Measurements from ENCODE around the gene GRIK1.

Gene GRIK1

DNA sequence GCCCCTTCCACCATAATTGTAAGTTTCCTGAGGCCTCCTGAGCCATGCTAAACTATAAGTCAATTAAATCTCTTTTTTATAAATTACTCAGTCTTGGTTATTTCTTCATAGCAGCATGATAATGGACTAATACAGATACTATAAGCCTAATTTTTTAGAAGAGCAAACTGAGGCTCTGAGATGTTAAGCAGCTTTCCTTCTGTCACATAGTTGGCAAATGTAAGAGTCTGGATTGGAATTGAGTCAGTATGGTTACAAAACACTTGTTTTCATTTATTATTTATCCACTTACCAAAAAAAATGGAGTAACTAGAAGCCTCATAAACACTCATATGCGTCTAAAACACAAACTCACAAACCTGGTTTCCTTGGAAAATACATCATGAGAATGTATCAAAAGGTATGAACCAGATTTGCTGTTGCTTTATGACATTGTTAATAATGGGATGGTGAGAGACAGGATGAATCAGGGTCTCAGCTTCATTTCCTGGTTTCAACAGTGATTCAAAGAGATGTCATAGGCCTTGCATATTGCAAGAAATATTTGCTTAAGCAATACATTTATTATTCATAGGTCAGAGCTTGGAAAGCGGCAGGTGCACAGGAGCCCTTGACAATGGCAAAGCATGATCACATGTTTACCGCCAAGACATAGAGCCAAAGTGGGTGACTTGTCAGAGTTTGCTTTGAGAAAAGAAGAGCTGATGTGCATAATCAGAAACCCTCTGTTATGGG is 221.5 kb downstream of the GRIK1 start:
- no peak for DNase-seq (ENCODE audit: low read depth)

DNA sequence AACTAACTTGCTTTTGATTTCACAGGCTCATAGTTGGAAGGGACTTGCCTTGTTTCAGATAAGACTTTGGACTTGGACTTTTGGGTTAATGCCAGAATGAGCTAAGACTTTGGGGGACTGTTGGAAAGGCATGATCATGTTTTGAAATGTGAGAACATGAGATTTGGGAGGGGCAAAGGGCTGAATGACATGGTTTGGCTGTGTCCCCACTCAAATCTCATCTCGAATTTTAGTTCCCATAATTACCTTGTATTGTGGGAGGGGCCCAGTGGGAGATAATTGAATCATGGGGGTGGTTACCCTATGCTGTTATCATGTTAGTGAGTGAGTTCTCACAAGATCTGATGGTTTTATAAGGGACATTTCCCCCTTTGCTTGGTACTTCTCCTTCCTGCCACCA is 222.1 kb downstream of the GRIK1 start:
- no peak for DNase-seq (ENCODE audit: low read depth)

DNA sequence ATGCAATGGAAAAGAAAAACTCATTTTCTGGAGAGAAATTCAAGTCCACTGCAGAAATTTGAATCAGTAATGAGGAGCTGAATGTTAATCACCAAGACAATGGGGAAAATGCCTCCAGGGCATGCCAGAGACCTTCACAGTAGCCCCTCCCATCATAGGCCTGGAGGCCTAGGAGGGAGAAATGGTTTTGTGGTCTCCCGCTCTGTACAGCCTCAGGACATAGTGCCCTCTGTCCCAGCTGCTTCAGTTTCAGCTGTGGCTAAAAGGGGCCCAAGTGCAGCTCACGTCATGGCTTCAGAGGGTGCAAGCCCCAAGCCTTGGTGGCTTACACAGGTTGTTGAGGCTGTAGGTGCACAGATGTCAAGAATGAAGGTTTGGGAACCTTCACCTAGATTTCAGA is 223.0 kb downstream of the GRIK1 start:
- DNase-seq (ENCODE audit: low read depth), result no peak

DNA sequence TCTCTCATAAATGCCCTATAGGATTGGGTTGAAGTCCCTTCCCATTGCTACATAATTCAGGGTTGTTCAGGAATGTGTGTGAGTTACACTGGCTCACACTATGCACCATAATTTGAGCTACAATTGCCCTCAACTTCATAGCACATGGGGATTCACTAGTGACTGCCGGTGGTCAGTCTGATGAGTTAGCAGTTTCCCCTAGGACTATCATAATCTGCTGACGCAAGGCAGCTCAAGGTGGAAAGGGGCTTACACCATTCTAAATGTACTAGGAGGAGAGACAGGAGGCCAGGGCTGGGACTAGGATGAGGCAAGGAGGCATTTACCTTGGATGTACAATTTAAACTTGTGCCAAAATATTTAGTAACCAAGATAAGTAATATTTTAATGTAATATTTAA is 224.7 kb downstream of the GRIK1 start:
- no peak for DNase-seq (ENCODE audit: low read depth)

DNA sequence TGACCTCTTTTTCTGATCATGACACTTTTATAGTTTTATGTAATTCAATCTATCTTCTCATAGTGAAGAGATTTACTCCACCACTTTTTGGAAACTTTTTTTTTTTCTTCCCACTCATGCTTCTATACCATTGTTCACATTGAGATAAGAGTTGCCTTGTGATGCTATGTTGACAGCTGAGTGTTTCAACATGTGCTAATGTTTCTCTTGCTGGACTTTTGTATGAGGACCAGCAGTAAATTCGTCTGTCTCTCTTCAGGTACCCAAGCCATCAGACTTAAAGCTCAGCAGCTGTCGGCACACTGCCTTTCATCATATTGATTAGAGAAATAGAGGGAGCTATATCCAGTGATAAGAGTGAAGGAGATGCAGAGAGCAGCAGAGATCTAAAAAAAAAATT is 227.0 kb downstream of the GRIK1 start:
- DNase-seq (ENCODE audit: low read depth), result no peak

DNA sequence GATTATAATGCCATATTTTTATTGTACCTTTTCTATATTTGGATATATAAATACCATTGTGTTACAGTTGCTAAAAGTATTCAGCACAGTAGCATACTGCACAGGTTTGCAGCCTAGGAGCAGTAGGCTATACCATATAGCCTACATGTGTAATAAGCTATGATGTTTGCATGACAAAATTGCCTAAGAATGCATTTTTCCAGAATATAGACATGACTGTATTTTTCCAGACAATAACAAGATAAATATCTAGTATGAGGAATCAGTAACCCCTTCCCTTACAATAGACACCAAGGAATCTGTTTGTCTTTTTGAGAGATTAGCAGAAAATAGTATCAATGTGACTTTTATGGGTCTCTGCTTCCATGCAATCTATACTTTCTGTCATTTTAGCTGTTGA is 228.6 kb downstream of the GRIK1 start:
- no peak for DNase-seq (ENCODE audit: low read depth)

DNA sequence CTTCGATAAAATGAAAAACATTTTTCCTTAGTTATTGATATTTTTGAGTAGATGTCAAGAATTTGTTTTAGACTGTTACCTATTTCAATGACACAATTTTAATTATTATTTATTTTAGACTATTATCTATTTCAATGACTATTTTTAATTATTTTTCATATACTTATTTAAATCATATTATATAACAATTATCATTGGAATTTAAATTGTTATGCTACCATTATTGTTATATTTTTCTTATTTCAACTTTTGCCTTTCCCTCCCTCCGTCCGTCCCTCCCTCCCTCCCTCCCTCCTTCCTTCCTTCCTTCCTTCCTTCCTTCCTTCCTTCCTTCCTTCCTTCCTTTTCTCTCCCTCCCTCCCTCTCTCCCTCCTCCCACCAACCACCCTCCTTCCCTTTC is 229.3 kb downstream of the GRIK1 start:
- DNase-seq (ENCODE audit: low read depth), result no peak

DNA sequence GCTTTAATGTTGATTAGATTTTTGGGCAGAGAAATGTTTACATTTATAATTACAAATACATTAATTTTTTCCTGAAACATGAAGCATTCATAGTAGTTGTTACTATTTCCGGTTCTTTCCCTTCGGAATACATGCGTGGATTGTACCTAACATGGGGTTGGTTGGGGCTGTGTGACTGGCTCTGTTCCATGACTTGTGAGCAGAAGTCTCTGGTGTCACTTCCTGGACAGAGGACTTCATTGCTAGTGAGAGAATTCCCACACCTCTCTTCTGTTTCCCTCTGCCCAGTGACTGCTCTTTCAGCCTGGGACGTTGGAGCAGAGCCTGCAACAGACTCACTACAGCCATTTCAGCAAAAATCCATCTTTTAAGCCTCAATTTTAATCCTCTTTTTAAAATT is 231.4 kb downstream of the GRIK1 start:
- no peak for DNase-seq (ENCODE audit: low read depth)

DNA sequence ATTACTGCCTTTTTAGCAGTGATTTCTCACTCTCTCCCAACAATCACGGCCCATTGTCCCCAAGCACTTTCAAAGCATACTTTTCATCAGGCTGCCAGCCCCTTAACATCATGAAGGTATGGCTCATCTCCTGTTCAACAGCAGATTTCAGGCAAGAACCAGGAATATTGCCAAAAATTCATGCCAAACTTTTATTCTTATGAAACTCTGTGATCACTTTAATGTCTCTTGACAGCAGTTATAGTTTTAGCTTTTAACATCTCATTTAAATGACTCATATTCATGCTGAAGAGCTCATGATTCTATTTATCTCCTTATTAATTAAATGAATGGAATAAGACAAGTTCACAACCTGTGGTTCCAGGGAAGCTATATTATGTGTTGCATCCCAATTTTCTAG is 235.1 kb downstream of the GRIK1 start:
- no peak for DNase-seq (ENCODE audit: low read depth)

DNA sequence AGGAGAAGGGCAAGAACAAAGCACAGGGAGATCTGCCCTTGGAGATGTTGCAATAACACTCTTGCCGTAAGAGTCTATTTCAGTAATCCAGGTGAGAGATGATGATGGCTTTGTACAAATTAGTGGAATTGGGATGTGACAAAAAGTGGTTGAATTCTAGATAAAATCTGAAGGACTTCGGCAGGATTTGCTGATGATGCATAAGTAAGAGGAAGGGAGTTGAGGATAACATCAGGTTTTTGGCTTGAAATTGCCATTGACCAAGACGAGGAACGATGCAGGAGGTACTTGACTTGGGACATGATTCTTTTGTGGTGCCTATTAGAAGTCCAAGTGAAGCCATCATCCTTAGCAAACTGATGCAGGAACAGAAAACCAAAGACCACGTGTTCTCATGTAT is 238.1 kb downstream of the GRIK1 start:
- no peak for DNase-seq (ENCODE audit: low read depth)

DNA sequence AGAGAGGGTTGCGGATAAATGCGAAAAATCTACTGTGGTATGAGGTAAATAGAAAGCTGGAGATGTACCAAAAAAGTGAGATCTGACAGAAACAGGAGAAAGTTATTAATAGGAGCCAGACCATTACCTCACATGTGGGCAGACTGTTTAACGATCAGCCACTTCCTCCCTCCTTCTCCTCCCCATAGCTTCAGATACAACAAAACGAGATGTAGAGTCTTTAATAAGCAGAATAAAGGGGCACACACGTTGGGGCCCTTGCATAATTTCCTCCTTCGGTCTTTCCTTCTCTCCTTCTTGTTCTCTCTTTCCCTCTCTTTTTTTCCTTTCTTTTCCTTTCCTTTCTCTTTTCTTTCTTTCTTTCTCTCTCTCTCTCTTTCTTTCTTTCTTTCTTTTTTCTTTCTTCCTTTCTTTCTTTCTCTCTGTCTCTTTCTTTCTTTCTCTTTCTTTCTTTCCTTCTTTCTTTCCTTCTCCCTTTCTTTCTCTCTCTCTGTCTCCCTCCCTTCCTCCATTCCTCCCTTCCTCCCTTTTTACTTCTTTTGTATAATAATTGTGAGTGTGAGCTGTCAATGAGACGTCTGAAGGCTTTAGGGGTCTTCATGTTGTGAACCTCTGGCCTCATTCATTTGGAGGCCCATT is 242.1 kb downstream of the GRIK1 start:
- no peak for DNase-seq (ENCODE audit: low read depth)

DNA sequence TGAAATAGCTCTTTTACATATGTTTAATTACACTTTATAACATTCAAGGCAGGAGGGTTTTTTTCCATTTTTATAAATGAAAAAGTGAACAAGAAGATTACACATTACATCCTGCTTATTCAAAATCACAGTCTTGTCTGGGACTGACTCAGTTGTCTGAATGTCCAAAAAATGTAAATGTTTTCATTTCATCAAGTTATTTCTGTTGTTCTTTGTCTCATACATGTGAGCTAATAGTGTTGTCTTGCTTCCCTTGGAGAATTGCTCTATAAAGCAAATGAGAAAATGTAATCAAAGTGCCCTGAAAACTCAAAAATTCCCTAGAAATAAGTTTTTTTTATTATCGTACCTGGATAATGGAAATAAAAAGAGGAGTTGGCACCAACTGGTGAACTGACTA is 242.9 kb downstream of the GRIK1 start:
- DNase-seq (ENCODE audit: low read depth), result no peak

DNA sequence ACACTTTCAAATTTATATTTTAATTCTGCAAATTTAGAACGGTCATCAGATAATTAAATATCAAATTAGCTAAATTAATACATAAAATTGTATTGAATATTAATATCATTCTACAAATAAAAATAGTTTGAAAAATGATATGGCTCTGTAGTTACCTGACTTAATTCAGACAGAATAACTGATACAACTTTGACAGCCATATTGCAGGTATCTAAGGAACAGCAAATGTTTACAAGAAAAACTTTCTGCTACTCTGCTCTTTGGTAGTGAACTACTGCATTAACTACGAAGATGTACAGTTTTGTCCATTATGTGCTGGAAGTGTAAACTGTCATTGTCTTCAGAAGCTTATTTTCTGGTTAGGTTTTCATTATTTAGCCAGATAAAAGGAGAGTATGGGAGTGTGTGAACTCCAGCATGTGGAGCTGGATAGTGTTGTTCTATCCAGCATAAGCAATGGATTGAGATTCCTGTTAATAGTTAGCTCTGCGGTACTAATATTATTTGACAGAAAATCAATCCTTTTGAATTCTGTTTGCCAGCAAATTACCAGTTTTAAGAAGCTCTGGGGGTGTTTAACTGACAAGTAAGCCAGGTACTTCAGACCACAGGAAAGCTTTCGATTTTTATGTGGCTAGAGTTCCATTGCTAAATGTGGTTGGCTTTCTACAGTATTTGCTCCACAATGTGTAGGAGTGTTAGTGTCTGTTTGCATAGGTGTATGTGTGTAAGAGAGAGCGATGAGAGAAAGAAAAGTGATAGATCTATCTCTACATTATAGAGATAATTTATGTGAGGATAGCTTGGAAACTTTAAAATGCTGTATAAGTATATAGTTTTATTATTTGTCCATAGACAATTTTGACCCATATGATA is 247.9 kb downstream of the GRIK1 start:
- DNase-seq (ENCODE audit: low read depth), result no peak

DNA sequence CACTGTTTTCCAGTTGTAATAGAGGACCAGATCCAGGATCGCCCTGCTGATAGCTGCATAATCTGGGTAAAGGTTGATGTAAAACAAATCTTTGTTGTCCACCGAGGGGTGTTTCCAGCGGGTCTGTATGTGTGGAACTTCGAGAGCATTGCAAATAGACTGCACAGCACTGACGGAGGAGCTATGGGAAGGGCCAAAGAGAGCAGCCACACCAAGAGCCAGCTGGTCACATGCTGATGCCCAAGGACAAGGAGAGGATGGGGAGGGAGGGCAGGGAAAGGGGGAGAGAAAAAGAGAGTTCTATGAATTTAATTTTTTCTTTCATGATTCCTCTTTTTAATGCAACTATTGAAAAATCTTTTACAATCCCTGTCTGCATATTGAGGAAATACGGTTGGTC is 250.0 kb downstream of the GRIK1 start:
- DNase-seq (ENCODE audit: low read depth), result no peak

DNA sequence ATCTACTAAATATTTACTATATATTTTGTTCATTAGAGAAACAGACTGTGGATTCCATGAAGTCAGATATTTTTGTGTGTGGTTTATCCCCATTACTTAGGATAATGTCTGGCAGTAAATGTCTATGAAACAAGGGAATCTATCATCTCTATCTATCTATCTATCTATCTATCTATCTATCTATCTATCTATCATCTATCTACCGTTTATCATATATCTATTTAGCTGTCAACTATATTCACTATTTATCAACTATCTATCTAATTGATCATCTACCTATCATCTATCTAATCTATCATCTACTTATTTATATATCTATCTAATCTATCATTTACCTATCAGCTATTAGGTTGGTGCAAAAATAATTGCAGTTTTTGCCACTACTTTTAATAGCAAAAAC is 255.7 kb downstream of the GRIK1 start:
- DNase-seq (ENCODE audit: low read depth), result no peak

DNA sequence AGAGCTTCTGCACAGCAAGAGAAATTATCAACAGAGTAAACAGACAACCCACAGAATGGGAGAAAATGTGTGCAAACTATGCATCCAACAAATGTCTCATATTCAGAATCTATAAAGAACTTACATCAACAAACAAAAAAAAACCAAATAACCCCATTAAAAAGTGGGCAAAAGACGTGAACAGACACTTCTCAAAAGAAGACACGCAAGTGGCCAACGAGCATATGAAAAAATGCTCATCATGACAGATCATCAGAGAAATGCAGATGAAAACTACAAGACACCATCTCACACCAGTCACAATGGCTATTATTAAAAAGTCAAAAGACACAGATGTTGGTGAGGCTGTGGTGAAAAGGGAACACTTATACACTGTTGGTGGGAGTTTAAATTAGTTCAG is 257.0 kb downstream of the GRIK1 start:
- no peak for DNase-seq (ENCODE audit: low read depth)

DNA sequence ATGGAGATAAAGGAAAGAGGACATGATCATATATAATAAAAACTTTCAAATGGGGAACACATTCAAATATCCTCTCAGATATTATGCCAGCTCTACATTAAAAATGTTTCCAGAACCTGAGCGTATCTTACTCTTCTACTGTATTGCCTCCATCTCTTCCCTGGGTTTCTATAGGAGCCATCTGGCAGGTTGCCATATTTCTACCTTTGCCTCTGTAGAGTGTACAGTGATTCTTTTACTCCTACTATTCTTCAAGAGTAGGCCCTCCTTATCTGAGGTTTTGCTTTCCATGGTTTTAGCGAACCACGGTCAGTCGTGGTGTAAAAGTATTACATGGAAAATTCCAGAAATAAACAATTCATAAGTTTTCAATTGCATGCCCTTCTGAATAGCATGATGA is 259.5 kb downstream of the GRIK1 start:
- no peak for DNase-seq (ENCODE audit: low read depth)

DNA sequence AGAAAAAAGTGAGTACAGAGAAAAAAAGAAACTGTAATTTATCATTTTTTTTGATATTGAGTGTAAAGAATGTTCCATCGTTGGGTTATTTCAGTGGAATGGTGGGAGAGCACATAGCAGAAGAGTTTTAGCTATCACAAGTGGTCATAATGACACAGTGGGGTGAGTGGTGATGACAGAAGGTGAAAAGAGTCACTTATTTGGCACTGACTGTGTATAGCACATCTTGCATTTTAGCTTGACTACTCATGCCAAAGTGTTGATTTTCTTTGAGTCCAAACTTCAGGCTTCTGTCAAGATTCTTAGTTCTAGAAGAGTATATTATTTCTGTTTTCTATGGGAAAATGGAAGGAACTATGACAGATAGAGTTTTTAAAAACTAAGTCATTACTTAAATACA is 261.2 kb downstream of the GRIK1 start:
- no peak for DNase-seq (ENCODE audit: low read depth)

DNA sequence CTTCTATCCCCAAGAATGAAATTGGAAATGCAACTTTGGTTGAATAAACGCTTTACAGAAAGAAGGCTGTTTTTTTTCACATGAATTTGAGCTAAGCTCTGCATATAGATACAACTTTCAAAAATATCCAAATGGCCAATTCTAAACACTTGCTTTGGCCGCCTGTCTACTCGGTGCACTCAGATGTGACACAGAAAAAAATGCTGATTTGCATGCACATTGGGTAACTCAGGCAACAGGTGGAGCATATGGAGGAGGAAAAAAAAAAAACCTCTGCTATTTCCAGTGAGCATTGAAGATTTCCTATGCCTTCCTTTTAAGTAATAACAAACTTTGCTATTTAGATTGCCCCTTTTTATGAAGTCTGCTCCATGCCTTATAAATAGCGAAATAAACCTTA is 262.5 kb downstream of the GRIK1 start:
- DNase-seq (ENCODE audit: low read depth), result no peak

DNA sequence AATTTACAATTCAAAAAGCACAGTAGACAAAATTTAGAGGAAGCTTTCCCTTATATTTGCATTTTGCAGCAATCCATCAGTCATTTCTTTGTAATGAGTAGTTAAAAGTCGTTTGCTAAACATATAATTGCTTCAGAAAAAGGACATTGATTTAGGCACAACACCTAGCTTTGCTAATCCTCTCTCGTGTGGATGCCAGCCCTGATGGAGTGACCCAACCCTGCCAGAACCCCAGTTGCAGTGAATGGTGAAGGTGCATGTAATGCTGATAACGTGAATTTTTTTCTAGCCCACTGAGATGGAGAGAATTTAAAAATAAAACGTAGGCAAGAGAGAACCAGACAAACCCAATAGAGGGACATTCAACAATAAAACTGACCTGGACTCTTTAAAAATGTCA is 263.4 kb downstream of the GRIK1 start:
- no peak for DNase-seq (ENCODE audit: low read depth)

DNA sequence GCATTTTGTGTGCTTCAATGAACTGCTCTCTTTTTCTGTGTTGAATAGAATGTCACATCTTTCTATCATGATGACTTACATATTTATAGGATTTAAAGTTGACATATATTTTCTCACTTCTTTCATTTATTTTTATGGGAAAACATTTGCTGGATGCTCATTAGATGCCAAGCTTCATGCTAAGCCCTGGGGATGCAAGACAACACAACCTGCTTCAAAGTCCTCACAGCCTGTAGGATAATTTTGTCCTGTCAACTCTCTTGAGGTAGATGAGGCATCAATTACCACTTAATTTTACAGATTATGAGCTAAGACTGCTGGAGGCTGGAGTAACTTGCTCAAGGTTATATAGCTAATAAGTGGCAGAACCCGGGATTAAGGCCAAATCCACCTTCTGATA is 264.3 kb downstream of the GRIK1 start:
- no peak for DNase-seq (ENCODE audit: low read depth)

DNA sequence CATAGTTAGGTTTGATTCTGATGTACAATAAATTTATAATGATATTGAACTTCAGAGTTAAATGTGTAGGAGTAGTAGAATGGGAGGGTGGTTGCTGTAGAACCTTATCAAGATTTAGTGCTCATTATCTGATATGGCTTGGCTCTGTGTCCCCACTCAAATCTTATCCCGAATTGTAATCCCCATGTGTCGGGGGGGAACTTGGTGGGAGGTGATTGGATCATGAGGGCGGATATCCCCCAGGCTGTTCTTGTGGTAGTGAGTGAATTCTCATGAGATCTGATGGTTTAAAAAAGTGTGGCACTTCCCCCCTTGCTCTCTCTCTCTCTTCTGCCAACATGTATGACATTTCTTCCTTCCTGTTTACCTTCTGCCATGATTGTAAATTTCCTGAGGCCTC is 265.5 kb downstream of the GRIK1 start:
- no peak for DNase-seq (ENCODE audit: low read depth)

DNA sequence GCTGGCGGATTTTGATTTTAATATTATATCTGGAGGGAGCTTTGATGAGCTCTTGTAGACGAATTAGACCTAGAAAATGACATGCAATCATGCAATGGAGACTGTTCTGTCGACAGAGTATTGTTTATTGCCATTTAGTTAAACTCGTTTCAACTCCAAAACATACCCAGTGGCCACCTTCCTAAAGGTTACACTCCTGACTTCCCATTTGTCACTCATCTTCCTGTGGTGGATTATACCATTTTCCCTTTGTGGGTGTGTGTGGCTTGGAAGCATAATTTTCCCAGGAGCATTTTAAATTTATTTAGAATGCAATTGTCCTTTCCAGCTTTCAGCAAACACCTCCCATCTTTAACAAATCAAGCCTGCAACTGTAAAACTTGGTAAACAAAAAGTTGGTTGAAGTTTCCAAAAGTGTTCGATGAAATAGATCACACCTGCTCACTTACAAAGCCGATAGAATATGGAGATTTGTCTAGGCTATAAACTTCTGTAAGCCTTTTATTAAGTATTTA is 266.6 kb downstream of the GRIK1 start:
- DNase-seq (ENCODE audit: low read depth), result no peak
